H9 (cell line): ENCODE measurements around the gene PCDHB13. TPM values are rescaled to one million over a fixed set of nuclear protein-coding genes. Genes with fewer than 3 reads are reported as not detected.
"Not testable (repeated sequence)": the region's sequence is repeated elsewhere in the genome, so short reads cannot be mapped to it uniquely, and the experiment has no call there.

ENCODE experiments used
- DNase-seq: peaks from one replicate; pipeline ENCODE4 v3.0.0-alpha.2; 2017
- H2AFZ ChIP-seq: one replicate; pipeline ENCODE4 v1.6.1; 2013; ENCODE audit warnings: mild to moderate bottlenecking, low read length, control low read depth, moderate library complexity
- H2AK5ac ChIP-seq: 2 replicates; pipeline ENCODE4 v1.6.1; 2013; ENCODE audit warnings: low read length, control low read depth, mixed read lengths; ENCODE audit not compliant: insufficient read length
- H2BK120ac ChIP-seq: one replicate; pipeline ENCODE4 v1.6.1; 2013; ENCODE audit warnings: low read depth, mild to moderate bottlenecking, low read length, control low read depth, inconsistent platforms; ENCODE audit not compliant: poor library complexity, severe bottlenecking
- H2BK12ac ChIP-seq: 2 replicates; pipeline ENCODE4 v1.6.1; 2013; ENCODE audit warnings: low read length, control low read depth, mixed read lengths, low read depth; ENCODE audit not compliant: insufficient read length
- H2BK15ac ChIP-seq: 2 replicates; pipeline ENCODE4 v1.6.1; 2013; ENCODE audit warnings: low read depth, low read length, control low read depth
- H2BK20ac ChIP-seq: one replicate; pipeline ENCODE4 v1.6.1; 2013; ENCODE audit warnings: low read depth, mild to moderate bottlenecking, low read length, control low read depth, inconsistent platforms; ENCODE audit not compliant: poor library complexity, severe bottlenecking
- H2BK5ac ChIP-seq: 2 replicates; pipeline ENCODE4 v1.6.1; 2013; ENCODE audit warnings: low read length, control low read depth, mixed read lengths; ENCODE audit not compliant: insufficient read length
- H3K14ac ChIP-seq: 2 replicates; pipeline ENCODE4 v1.6.1; 2013; ENCODE audit warnings: low read length, control low read depth; ENCODE audit not compliant: insufficient read depth
- H3K18ac ChIP-seq: 2 replicates; pipeline ENCODE4 v1.6.1; 2013; ENCODE audit warnings: low read depth, mild to moderate bottlenecking, mixed read lengths, low read length, control low read depth; ENCODE audit not compliant: insufficient read length
- H3K23ac ChIP-seq: 2 replicates; pipeline ENCODE4 v1.6.1; 2013; ENCODE audit warnings: low read length, control low read depth, mixed read lengths, low read depth; ENCODE audit not compliant: insufficient read length
- H3K23me2 ChIP-seq: 2 replicates; pipeline ENCODE4 v1.6.1; 2013; ENCODE audit warnings: low read depth, mild to moderate bottlenecking, mixed read lengths, low read length, control low read depth; ENCODE audit not compliant: insufficient read length, poor library complexity, severe bottlenecking
- H3K27ac ChIP-seq: 2 replicates; pipeline ENCODE4 v1.5.1; 2013; ENCODE audit warnings: low read length, control low read depth, mixed read lengths, low read depth; ENCODE audit not compliant: insufficient read length
- H3K27me3 ChIP-seq: 2 replicates; pipeline ENCODE4 v1.6.1; 2013; ENCODE audit warnings: low read length, control low read depth, inconsistent platforms; ENCODE audit not compliant: insufficient read depth
- H3K4ac ChIP-seq: 2 replicates; pipeline ENCODE4 v1.6.1; 2013; ENCODE audit warnings: low read depth, mild to moderate bottlenecking, control low read depth, inconsistent platforms, low read length, moderate library complexity
- H3K4me1 ChIP-seq: 2 replicates; pipeline ENCODE4 v1.6.1; 2013; ENCODE audit warnings: low read length, control low read depth, inconsistent platforms; ENCODE audit not compliant: insufficient read depth
- H3K4me2 ChIP-seq: 2 replicates; pipeline ENCODE4 v1.6.1; 2013; ENCODE audit warnings: low read length, control low read depth, mixed read lengths; ENCODE audit not compliant: insufficient read length, insufficient read depth
- H3K56ac ChIP-seq: 2 replicates; pipeline ENCODE4 v1.6.1; 2013; ENCODE audit warnings: low read depth, mild to moderate bottlenecking, mixed read lengths, low read length, control low read depth; ENCODE audit not compliant: insufficient read length
- H3K79me1 ChIP-seq: 2 replicates; pipeline ENCODE4 v1.6.1; 2013; ENCODE audit warnings: low read depth, mild to moderate bottlenecking, moderate library complexity, low read length, control low read depth, inconsistent platforms; ENCODE audit not compliant: insufficient read depth, poor library complexity, severe bottlenecking
- H3K79me2 ChIP-seq: 2 replicates; pipeline ENCODE4 v1.6.1; 2013; ENCODE audit warnings: low read length, control low read depth, inconsistent platforms; ENCODE audit not compliant: insufficient read depth
- H3K9ac ChIP-seq: 2 replicates; pipeline ENCODE4 v1.6.1; 2013; ENCODE audit warnings: low read length, control low read depth, mixed read lengths; ENCODE audit not compliant: insufficient read length; ENCODE audit errors: extremely low read depth
- H3K9me3 ChIP-seq: one replicate; pipeline ENCODE4 v1.6.1; 2013; ENCODE audit warnings: low read depth, low read length, inconsistent platforms; ENCODE audit not compliant: control insufficient read depth
- H3T11ph ChIP-seq: one replicate; pipeline ENCODE4 v1.6.1; 2013; ENCODE audit warnings: mild to moderate bottlenecking, low read length, control low read depth, inconsistent platforms
- H4K20me1 ChIP-seq: one replicate; pipeline ENCODE4 v1.6.1; 2013; ENCODE audit not compliant: control insufficient read depth, insufficient read length, insufficient read depth
- H4K5ac ChIP-seq: 2 replicates; pipeline ENCODE4 v1.6.1; 2013; ENCODE audit warnings: low read depth, mild to moderate bottlenecking, mixed read lengths, low read length, control low read depth; ENCODE audit not compliant: insufficient read length
- H4K8ac ChIP-seq: replicated peaks from 2 replicates; pipeline ENCODE4 v1.6.1; 2013; ENCODE audit warnings: low read length, control low read depth, mixed read lengths, low read depth; ENCODE audit not compliant: insufficient read length
- H4K91ac ChIP-seq: 2 replicates; pipeline ENCODE4 v1.6.1; 2013; ENCODE audit warnings: low read depth, mild to moderate bottlenecking, moderate library complexity, mixed read lengths, low read length, control low read depth; ENCODE audit not compliant: insufficient read length
- H3K27ac Mint-ChIP-seq, 3 experiments: 2 replicates in 2 of 3; 3 replicates in 1 of 3; pipeline ENCODE4 v1.8.0; 2020 to 2021; ENCODE audit warnings: mixed read lengths in 3 of 3, mild to moderate bottlenecking in 1 of 3, moderate library complexity in 1 of 3
- H3K27me3 Mint-ChIP-seq: 2 replicates; pipeline ENCODE4 v1.8.0; 2021; ENCODE audit warnings: low read depth, mild to moderate bottlenecking, moderate library complexity, mixed read lengths
- H3K36me3 Mint-ChIP-seq, 3 experiments: 2 replicates in 2 of 3; 3 replicates in 1 of 3; pipeline ENCODE4 v1.8.0; 2020 to 2021; ENCODE audit warnings: low read depth in 3 of 3, mixed read lengths in 3 of 3; ENCODE audit not compliant: insufficient read depth in 1 of 3
- H3K4me1 Mint-ChIP-seq, 2 experiments: 2 replicates each; pipeline ENCODE4 v1.8.0; 2020; ENCODE audit warnings: mixed read lengths in 2 of 2
- H3K4me3 Mint-ChIP-seq, 2 experiments: 2 replicates in 1 of 2; 3 replicates in 1 of 2; pipeline ENCODE4 v1.8.0; 2020 to 2021; ENCODE audit warnings: mild to moderate bottlenecking in 2 of 2, mixed read lengths in 2 of 2, moderate library complexity in 1 of 2
- H3K9me3 Mint-ChIP-seq, 2 experiments: 2 replicates in 1 of 2; 3 replicates in 1 of 2; pipeline ENCODE4 v1.8.0; 2020; ENCODE audit warnings: mild to moderate bottlenecking in 2 of 2, mixed read lengths in 2 of 2, moderate library complexity in 1 of 2
- WGBS: extraction: QIAGEN DNeasy Blood & Tissue Kit; methylation state at CpG from one replicate; pipeline ENCODE4 v1.1.7; 2013; ENCODE audit warnings: missing lambda C conversion rate, low lambda C conversion rate, mixed read lengths; ENCODE audit not compliant: insufficient read length; ENCODE audit errors: extremely low coverage; 5-methylcytosine and 5-hydroxymethylcytosine counted together
- total RNA-seq: library from RNA; stranded (reverse); gene quantifications from 2 replicates; pipeline ENCODE4 v1.2.1, GENCODE V29; 2021
- TF ChIP-seq, protein P1 (sequence below): fragments of 200-600 bp; sonication (generic); conservative IDR thresholded peaks from 3 replicates; pipeline ENCODE4 v1.8.0; 2021; ENCODE audit warnings: antibody characterized with exemption, mild to moderate bottlenecking

PCDHB13 gene
- total RNA-seq, 1 experiment from 2014 or later, result 1.7 TPM

DNA sequence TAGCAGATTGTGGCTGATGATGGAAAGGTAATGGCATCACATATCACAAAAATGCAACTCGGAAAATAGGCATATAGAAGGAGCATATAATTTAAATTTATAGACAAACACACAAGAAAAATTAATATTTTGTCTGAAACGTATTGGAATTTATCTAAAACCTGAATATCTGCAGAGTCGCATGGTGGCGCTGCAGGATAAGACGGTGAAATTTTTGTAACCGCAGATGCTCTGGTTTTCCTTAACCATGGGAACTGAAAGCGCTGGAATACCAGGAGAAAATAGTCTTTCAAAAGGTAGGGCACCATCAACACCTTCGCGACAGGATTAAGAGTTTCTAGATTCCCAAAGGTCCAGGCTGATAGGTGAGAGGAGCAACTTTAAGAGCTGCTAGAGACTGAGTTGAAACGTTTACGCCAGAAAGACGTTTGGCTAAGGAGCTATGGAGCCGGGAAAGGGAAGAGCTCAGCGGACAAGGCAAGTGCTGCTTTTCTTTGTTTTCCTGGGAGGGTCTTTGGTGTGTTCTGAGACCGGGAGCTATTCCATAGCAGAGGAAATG, 20.5 kb downstream of the PCDHB13 start:
- no peak overlapping the region for H4K8ac ChIP-seq
- H2BK12ac ChIP-seq, result no peak overlapping the region
- no peak overlapping the region for H2AK5ac ChIP-seq
- no peak overlapping the region for H2BK120ac ChIP-seq
- H3K4ac ChIP-seq, result no peak overlapping the region
- TF ChIP-seq, protein P1, sequence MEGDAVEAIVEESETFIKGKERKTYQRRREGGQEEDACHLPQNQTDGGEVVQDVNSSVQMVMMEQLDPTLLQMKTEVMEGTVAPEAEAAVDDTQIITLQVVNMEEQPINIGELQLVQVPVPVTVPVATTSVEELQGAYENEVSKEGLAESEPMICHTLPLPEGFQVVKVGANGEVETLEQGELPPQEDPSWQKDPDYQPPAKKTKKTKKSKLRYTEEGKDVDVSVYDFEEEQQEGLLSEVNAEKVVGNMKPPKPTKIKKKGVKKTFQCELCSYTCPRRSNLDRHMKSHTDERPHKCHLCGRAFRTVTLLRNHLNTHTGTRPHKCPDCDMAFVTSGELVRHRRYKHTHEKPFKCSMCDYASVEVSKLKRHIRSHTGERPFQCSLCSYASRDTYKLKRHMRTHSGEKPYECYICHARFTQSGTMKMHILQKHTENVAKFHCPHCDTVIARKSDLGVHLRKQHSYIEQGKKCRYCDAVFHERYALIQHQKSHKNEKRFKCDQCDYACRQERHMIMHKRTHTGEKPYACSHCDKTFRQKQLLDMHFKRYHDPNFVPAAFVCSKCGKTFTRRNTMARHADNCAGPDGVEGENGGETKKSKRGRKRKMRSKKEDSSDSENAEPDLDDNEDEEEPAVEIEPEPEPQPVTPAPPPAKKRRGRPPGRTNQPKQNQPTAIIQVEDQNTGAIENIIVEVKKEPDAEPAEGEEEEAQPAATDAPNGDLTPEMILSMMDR, result peak; percentile 62; the same call in 2 of the 3 replicates
- H3K79me1 ChIP-seq, result no peaks in the 10 kb centered on the region
- WGBS, result no CpG with 5 or more reads among the region's 15 CpGs
- no peak overlapping the region for H3K9ac ChIP-seq
- no peak overlapping the region for H2BK15ac ChIP-seq
- no peak overlapping the region for H3K23ac ChIP-seq
- H3K79me2 ChIP-seq, result no peaks in the 10 kb centered on the region
- H4K5ac ChIP-seq, result no peak overlapping the region
- H4K91ac ChIP-seq, result no peak overlapping the region
- H3K27me3 ChIP-seq, result no peaks in the 10 kb centered on the region
- peaks cover 25% of the 10 kb centered on the region for H3K9me3 ChIP-seq
- H3K14ac ChIP-seq, result no peak overlapping the region
- no peaks in the 10 kb centered on the region for H3K4me1 ChIP-seq
- no peak overlapping the region for H2BK20ac ChIP-seq
- no peak for DNase-seq
- H3K27ac Mint-ChIP-seq, result peak overlapping the region in 1 of 3 experiments; percentile 57; a peak in 1 of 7 replicates
- H4K20me1 ChIP-seq, result no peaks in the 10 kb centered on the region
- H3K4me2 ChIP-seq, result no peak overlapping the region
- H2AFZ ChIP-seq, result peak overlapping the region; percentile 92
- peak overlapping the region in 1 of 2 experiments; percentile 51; a peak in 2 of 5 replicates for H3K4me3 Mint-ChIP-seq
- no peaks in the 10 kb centered on the region for H3K23me2 ChIP-seq
- H3K27ac ChIP-seq, result no peak overlapping the region
- H3T11ph ChIP-seq, result no peak overlapping the region
- 0 out of 4 replicates have a peak, but pooled peaks cover 0 to 2% of the 10 kb centered on the region in 2 experiments for H3K4me1 Mint-ChIP-seq
- no peak overlapping the region for H3K18ac ChIP-seq
- no peak overlapping the region for H2BK5ac ChIP-seq
- H3K9me3 Mint-ChIP-seq, result peaks cover 43 to 62% of the 10 kb centered on the region in 2 experiments
- peaks cover 2% of the 10 kb centered on the region for H3K27me3 Mint-ChIP-seq
- H3K56ac ChIP-seq, result no peak overlapping the region
- peaks cover 14 to 26% (median 16%) of the 10 kb centered on the region in 3 experiments for H3K36me3 Mint-ChIP-seq

DNA sequence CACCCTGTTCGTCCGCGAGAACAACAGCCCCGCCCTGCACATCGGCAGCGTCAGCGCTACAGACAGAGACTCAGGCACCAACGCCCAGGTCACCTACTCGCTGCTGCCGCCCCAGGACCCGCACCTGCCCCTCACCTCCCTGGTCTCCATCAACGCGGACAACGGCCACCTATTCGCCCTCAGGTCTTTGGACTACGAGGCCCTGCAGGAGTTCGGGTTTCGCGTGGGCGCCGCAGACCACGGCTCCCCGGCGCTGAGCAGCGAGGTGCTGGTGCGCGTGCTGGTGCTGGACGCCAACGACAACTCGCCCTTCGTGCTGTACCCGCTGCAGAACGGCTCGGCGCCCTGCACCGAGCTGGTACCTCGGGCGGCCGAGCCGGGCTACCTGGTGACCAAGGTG, 22.2 kb downstream of the PCDHB13 start:
- not testable (repeated sequence) for H2BK15ac ChIP-seq, H3K27me3 ChIP-seq, H4K5ac ChIP-seq, H3K4me2 ChIP-seq, H3K18ac ChIP-seq, H2AFZ ChIP-seq, H4K91ac ChIP-seq, H3K27me3 Mint-ChIP-seq, H3K27ac Mint-ChIP-seq, H3K4ac ChIP-seq, H4K20me1 ChIP-seq, H2BK5ac ChIP-seq, H3K4me3 Mint-ChIP-seq, H2BK12ac ChIP-seq, H3K79me2 ChIP-seq, H2BK120ac ChIP-seq, H3K79me1 ChIP-seq, H3K14ac ChIP-seq, H3T11ph ChIP-seq, H3K23me2 ChIP-seq, H3K27ac ChIP-seq, H3K4me1 Mint-ChIP-seq, H2BK20ac ChIP-seq, H2AK5ac ChIP-seq, H4K8ac ChIP-seq, H3K56ac ChIP-seq, DNase-seq, H3K9ac ChIP-seq, H3K23ac ChIP-seq, H3K4me1 ChIP-seq
- Mint-ChIP-seq H3K9me3 (peaks cover 50 to 69% of the 10 kb centered on the region in 2 experiments), H3K36me3 (peaks cover 15 to 34% (median 16%) of the 10 kb centered on the region in 3 experiments)
- peaks cover 25% of the 10 kb centered on the region for H3K9me3 ChIP-seq
- no CpG with 5 or more reads among the region's 40 CpGs for WGBS
